Breast epithelium (tissue), 3 donors: ENCODE data around the gene INS.

Source experiments
- CTCF ChIP-seq, 3 donors: fragments of 450-650 bp; IDR thresholded peaks; one replicate each; pipeline ENCODE4 v1.5.1; 2016 to 2017; ENCODE audit warnings: antibody characterized with exemption in 3 of 3, mild to moderate bottlenecking in 3 of 3, moderate library complexity in 3 of 3
- POLR2A ChIP-seq: fragments of 450-650 bp; IDR thresholded peaks from one replicate; pipeline ENCODE4 v1.6.1; 2016; ENCODE audit warnings: antibody characterized with exemption, mild to moderate bottlenecking, moderate library complexity
- POLR2AphosphoS5 ChIP-seq, 3 donors: sonication (generic); formaldehyde crosslinking; IDR thresholded peaks; one replicate each; pipeline ENCODE4 v1.6.1; 2017; ENCODE audit warnings: antibody characterized with exemption in 3 of 3

- TF ChIP-seq CTCF (IDR thresholded peaks at IDR 0.05) (no peak), POLR2A (no peak), POLR2AphosphoS5 (IDR thresholded peaks at IDR 0.05) (peak; percentile 12 to 83 (median 45))
Observed at GRCh38 chr11:2202071-2202899, 41.3 kb upstream of the INS start.
